Effector CD4-positive, alpha-beta T cell (primary cell): ENCODE measurements around the gene ACRBP.

Source experiments
- DNase-seq: peaks from one replicate; pipeline ENCODE4 v3.0.0-alpha.2; 2020
- total RNA-seq: gene quantifications from one replicate; lab custom pipeline; 2026; lab: John Stamatoyannopoulos, UW

ACRBP gene
- 1.9 reads per million, percentile 2 among the genes with 10 or more reads in this experiment for total RNA-seq

- no peak for DNase-seq
Measured at GRCh38 chr12:6647083-6647604, at the start of gene ACRBP. TSS of gene ACRBP (minus strand) at chr12:6647432. CDS start at chr12:6647366, 66 bp downstream.

DNA sequence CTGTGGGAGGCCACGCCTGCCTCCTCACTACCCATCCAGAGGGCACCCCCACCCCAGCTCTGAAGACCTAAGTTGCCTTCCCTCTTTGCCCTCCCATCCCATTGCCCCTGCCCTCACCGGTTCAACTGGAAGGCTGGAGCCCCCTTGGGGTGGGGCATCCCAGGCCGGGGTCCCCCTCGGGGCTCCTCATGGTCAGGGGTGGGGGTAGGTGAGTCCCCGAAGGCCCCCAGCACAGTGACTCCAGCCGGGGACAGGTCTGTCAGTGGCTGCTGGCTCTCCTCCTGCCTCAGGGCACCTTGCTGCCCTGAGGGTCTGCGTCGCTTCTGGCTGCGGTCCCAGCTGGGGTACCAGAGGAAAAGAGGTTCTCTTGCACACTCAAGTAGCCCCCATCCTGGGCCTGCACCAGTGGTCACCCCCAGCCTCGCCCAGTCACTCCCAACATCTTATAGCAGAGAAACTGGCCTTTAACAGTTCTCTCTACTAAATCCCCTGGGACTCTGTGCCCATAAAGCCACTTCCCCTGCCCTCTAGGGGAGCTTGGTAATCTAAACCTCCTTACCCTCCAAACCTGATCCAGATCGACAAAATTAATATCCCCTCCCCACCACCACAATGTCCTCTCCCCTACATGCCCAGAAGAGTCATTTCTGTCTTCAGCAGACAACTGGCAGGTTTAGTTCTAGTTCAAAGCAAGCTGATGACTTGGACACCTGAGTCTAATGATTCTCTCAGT, 48.2 kb upstream of the ACRBP start:
- no peak for DNase-seq

GRCh38 chr12:6694701-6695100, 47.5 kb upstream of the ACRBP start:
- no peak for DNase-seq

GRCh38 chr12:6693832-6694355, 46.7 kb upstream of the ACRBP start:
- no peak for DNase-seq

- no peak for DNase-seq
Measured at GRCh38 chr12:6692888-6693287, 45.7 kb upstream of the ACRBP start.

DNA sequence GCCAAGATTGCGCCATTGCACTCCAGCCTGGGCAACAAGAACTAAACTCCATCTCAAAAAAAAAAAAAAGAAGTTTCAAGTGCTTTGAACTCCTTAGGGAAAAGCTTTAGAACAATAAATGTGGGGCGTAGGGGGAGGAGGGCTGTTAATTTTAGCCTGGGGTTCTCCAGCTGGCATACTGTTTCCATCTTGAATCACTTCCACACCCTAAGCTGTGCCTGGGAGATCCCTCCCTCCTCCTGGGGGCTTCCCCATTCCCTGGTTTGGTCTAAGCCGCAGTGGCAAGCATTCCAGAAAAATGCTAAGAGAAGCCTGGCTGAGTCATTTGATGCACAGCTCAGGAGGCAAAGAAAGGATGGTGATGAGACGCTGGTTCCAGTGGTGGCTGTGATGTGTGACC, 44.2 kb upstream of the ACRBP start:
- DNase-seq = no peak

GRCh38 chr12:6688999-6689882, 42.0 kb upstream of the ACRBP start, which contains the start of gene ZNF384:
TSS of gene ZNF384 (minus strand) at chr12:6689375. CDS start at chr12:6679520, 9,855 bp downstream.
- DNase-seq = peak; percentile 91

DNA sequence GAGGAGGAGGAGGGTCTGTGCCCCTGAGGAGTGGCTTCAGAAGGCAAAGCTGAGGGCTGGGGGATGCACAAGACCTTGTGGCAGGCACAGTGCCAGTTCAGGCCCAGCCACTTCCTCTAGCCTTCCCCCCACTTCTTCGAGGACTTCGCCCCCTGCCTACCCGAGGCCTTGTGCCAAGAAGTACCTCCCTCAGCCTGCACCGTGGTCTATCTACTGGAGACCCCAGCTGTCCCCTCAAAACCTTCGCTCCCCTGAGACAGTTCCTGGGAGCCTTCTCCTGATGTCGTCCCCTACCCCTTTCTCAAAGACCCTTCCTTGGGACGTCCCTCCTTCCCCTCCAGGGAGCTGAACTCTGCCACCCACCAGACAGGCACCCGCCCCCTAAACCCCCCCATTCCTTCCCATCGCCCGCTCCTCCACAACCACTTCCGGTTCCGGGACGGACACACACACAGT, 41.3 kb upstream of the ACRBP start:
- DNase-seq = peak; percentile 25

DNA sequence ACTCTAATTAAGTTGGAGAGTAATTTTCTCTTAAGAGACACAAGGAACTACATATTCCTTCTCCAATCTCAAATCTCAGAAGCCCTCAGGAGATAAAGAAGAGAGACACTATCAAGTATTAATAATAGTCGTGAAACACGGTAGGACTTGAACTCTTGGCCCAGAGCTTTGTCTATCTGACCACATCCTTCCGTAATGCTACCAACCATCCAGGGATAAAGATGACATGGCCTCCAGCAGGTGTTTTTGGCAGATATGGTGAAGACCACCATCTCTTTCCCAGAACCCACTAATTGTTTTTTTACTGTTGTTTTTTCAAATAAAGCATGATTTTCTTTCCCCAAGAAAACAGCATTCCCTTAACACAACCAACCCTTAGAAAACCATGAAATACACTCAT, 38.6 kb upstream of the ACRBP start:
- DNase-seq = no peak

DNA sequence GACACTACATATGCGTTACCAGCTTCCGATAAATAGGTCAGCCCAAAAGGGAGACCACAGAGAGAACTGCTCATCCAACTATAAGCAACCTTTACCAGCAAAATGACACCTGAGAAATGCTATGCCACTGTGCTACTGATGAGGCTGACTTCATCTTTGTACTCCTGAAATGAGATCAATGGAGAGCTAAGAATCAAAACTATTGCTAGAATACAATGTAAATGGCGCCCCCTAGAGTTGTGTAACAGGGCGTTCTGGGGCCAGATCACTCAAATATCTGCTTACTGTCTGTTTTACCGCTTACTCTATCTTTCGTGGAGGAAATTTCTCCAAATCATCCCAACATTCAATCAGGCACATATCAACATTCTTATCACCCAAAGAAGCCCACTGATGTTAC, 37.4 kb upstream of the ACRBP start:
- DNase-seq = peak; percentile 30

- no peak for DNase-seq
Measured at GRCh38 chr12:6676962-6677361, 29.7 kb upstream of the ACRBP start.

- no peak for DNase-seq
Measured at GRCh38 chr12:6672143-6672542, 24.9 kb upstream of the ACRBP start.

DNA sequence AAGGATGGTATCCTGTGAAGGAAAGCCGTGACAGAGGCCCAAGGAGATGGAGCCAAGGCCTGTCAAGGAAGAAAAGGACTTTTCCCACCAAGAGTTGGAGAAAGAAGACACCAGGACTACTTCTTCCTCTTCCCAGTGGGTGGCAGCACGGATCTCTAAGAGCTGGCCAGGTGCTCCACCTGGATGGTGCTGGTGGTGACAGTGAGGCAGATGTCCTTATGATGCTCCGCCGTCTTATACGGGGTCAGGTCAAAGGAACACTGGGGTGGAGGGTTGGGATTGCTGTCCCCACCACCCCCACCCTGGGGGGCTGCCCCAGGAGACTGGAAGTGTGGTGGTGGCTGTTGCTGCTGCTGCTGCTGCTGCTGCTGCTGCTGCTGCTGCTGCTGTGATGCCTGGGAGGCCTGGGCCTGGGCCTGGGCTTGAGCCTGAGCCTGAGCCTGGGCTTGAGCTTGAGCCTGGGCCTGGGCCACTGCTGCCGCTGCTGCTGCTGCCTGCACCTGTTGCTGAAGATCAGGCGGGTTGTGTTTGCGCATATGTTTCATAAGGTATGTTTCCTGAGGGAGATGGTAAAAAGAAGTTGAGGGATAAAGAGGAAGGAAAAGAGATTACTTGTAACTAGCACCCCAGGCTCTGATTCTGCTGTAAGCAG, 20.5 kb upstream of the ACRBP start:
- no peak for DNase-seq

DNA sequence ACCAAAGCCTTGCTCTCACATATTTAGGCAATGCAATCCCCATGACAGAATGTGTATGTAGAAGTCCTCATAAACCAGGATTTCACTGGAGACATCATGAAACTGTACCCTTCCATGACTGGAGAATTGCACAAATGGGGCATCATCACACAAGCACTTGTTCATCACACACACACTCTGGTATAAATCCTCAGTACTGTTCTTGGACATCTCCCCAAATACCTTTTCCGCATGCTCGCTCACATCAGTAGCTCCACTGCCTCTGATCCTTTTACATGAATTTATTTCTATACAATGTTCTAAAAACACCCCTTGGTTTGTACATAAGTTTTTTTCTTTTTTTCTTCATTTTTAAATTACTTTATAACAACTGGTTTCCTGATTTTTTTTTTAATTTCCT, 19.0 kb upstream of the ACRBP start:
- DNase-seq = no peak

DNA sequence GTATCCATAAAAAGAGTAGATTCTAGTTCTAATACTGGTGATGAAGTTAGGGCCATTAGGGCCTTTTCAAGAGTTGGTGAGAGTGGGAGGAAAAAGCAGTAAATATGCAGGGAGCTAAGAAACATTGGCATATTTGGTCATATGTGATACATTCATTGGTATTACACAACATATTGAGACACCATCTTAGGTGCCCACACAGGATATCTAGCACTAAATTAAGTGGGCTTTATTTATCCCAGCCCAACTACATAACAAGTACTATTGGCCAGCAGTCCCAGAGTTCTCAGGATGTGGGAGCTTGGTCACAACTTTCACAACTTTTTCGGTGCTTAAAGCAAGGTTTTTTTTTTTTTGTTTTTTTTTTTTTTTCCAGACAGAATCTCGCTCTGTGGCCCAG, 17.7 kb upstream of the ACRBP start:
- no peak for DNase-seq

- peak; percentile 96 for DNase-seq
Measured at GRCh38 chr12:6662906-6663742, 15.9 kb upstream of the ACRBP start, which contains the start of gene ING4. TSS of gene ING4 (minus strand) at chr12:6663119. CDS start at chr12:6663101, 18 bp downstream.

DNA sequence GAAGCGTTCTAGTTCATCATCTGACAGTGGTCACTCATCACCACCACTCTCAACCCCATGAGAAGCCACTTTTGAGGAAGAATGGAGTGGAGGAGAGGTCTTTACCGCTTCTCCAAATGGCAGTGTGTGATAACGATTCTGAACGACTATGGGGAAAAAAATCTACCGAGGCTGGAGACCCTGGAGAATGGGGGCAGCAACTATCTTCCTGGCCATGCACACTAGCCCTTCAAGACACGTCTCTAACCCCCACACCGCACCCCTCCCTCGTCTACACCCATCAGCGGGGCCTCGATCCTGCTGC, 15.3 kb upstream of the ACRBP start:
- DNase-seq = no peak

GRCh38 chr12:6653987-6654386, 6.8 kb upstream of the ACRBP start:
- DNase-seq = no peak

- no peak for DNase-seq
Measured at GRCh38 chr12:6653342-6653741, 6.1 kb upstream of the ACRBP start.

DNA sequence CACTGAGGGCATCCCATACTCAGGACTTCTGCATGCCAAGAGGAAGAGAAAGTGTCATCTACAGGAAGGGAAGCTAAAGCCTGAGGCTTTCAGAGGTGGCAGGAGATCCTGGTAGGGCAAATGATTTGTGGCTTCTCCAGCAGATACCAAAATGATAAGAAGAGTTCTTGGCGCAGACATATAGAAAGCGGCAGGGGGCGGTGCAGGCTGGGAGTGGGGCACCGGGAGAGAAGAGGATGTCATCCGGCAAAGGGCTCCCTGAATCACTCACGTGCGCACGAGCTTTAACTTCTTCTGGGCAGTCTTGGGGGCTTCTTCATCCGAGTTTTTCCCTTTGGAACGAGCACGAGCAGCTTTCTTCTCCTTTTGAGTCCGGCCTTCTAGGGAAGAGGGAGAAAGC, 5.2 kb upstream of the ACRBP start:
- no peak for DNase-seq

DNA sequence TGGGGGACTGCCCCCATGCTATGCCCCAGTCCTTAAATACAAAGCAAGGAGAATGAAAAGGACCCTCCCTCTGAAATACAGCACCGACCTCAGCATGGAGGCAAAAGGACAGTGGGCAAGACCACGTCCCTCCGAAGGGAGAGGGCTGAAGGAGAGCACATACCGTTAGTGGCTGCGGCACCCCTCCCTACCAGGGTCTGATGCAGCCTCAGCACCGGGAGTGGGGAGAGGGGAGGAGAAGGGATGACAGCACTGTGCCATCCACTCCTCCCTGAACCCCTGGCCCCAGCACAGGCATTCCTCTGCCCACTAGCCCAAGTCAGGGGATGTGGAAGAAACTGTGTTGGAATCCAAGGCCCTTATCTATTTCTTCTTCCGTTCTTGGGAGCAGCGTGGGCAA, 3.6 kb upstream of the ACRBP start:
- DNase-seq = no peak
